MG63 (cell line): ENCODE measurements around the gene BRD9. TPM values are rescaled to one million over a fixed set of nuclear protein-coding genes. Genes with fewer than 3 reads are reported as not detected.
"Not testable (repeated sequence)": the region's sequence is repeated elsewhere in the genome, so short reads cannot be mapped to it uniquely, and the experiment has no call there.

Experiments
- DNase-seq: peaks from one replicate; pipeline ENCODE4 v3.0.0-alpha.2; 2020
- H3K27me3 ChIP-seq: fragments of 250-450 bp; sonication (Bioruptor Pico); 2 replicates; pipeline ENCODE4 v1.5.1; 2020; ENCODE audit warnings: mild to moderate bottlenecking, moderate library complexity
- H3K36me3 ChIP-seq: fragments of 250-450 bp; sonication (Bioruptor Pico); 2 replicates; pipeline ENCODE4 v1.5.1; 2020; ENCODE audit warnings: mild to moderate bottlenecking, moderate library complexity
- H3K4me3 ChIP-seq: fragments of 250-450 bp; sonication (Bioruptor Pico); 2 replicates; pipeline ENCODE4 v1.5.1; 2020; ENCODE audit warnings: mild to moderate bottlenecking, moderate library complexity
- H3K9me3 ChIP-seq: fragments of 250-450 bp; sonication (Bioruptor Pico); 2 replicates; pipeline ENCODE4 v1.5.1; 2020; ENCODE audit warnings: mild to moderate bottlenecking, moderate library complexity
- total RNA-seq: library from RNA; depleted of rRNA; stranded (reverse); fragments of >200 nt; shearing (Covaris generic); gene quantifications from 2 replicates; pipeline ENCODE4 v1.2.3, GENCODE V29; 2014; ENCODE audit warnings: low replicate concordance

The BRD9 gene
- total RNA-seq, 1 experiment from 2014 or later: 27.5 TPM

- Histone ChIP-seq H3K27me3 (no peaks in the 10 kb centered on the region), H3K9me3 (no peaks in the 10 kb centered on the region), H3K36me3 (0 out of 2 replicates have a peak, but pooled peaks cover 3% of the 10 kb centered on the region), H3K4me3 (no peak overlapping the region)
- DNase-seq: no peak
These were observed 34.8 kb upstream of the BRD9 start for GRCh38 chr5:927172-928015.

GRCh38 chr5:926417-927171, 34.0 kb upstream of the BRD9 start:
- H3K36me3 ChIP-seq: 0 out of 2 replicates have a peak, but pooled peaks cover 3% of the 10 kb centered on the region
- H3K4me3 ChIP-seq: no peak overlapping the region
- DNase-seq: no peak
- no peaks in the 10 kb centered on the region for H3K27me3 ChIP-seq
- H3K9me3 ChIP-seq: no peaks in the 10 kb centered on the region

- Histone ChIP-seq H3K36me3 (peaks cover 14% of the 10 kb centered on the region), H3K9me3 (no peaks in the 10 kb centered on the region), H3K27me3 (no peaks in the 10 kb centered on the region), H3K4me3 (no peak overlapping the region)
- peak; percentile 82 for DNase-seq
These were observed 30.8 kb upstream of the BRD9 start for GRCh38 chr5:923281-923873.

- DNase-seq: no peak
- no peak overlapping the region for H3K4me3 ChIP-seq
These were observed 30.1 kb upstream of the BRD9 start for GRCh38 chr5:922436-923280.

GRCh38 chr5:921456-922435, 29.1 kb upstream of the BRD9 start:
- no peaks in the 10 kb centered on the region for H3K27me3 ChIP-seq
- DNase-seq: no peak
- peaks cover 27% of the 10 kb centered on the region for H3K36me3 ChIP-seq
- no peaks in the 10 kb centered on the region for H3K9me3 ChIP-seq
- no peak overlapping the region for H3K4me3 ChIP-seq

More at GRCh38 chr5:922436-923280, 30.1 kb upstream of the BRD9 start:
- Histone ChIP-seq H3K27me3 (no peaks in the 10 kb centered on the region), H3K36me3 (peaks cover 18% of the 10 kb centered on the region), H3K9me3 (no peaks in the 10 kb centered on the region)

- Histone ChIP-seq H3K4me3 (no peak overlapping the region), H3K27me3 (no peaks in the 10 kb centered on the region), H3K9me3 (no peaks in the 10 kb centered on the region), H3K36me3 (peaks cover 40% of the 10 kb centered on the region)
- no peak for DNase-seq
These were observed 27.7 kb upstream of the BRD9 start for GRCh38 chr5:920321-920720.

- Histone ChIP-seq H3K27me3 (no peaks in the 10 kb centered on the region), H3K36me3 (peaks cover 43% of the 10 kb centered on the region), H3K4me3 (no peak overlapping the region), H3K9me3 (no peaks in the 10 kb centered on the region)
- no peak for DNase-seq
These were observed 26.9 kb upstream of the BRD9 start for GRCh38 chr5:919356-920000.

GRCh38 chr5:918717-919116, 26.1 kb upstream of the BRD9 start:
- H3K9me3 ChIP-seq, DNase-seq, H3K27me3 ChIP-seq, H3K4me3 ChIP-seq: not testable (repeated sequence)
- H3K36me3 ChIP-seq: peaks cover 50% of the 10 kb centered on the region

- H3K9me3 ChIP-seq: no peaks in the 10 kb centered on the region
- H3K36me3 ChIP-seq: peaks cover 64% of the 10 kb centered on the region
- DNase-seq: no peak
- H3K27me3 ChIP-seq: no peaks in the 10 kb centered on the region
- no peak overlapping the region for H3K4me3 ChIP-seq
These were observed 24.1 kb upstream of the BRD9 start for GRCh38 chr5:916441-917293.

- no peak for DNase-seq
- Histone ChIP-seq H3K36me3 (peaks cover 64% of the 10 kb centered on the region), H3K9me3 (no peaks in the 10 kb centered on the region)
These were observed 23.3 kb upstream of the BRD9 start for GRCh38 chr5:915946-916345.

GRCh38 chr5:915346-915745, 22.7 kb upstream of the BRD9 start:
- not testable (repeated sequence) for H3K4me3 ChIP-seq, DNase-seq, H3K9me3 ChIP-seq, H3K27me3 ChIP-seq
- H3K36me3 ChIP-seq: peaks cover 64% of the 10 kb centered on the region

More at GRCh38 chr5:915946-916345, 23.3 kb upstream of the BRD9 start:
- Histone ChIP-seq H3K4me3 (no peak overlapping the region), H3K27me3 (no peaks in the 10 kb centered on the region)

GRCh38 chr5:914612-915011, 22.0 kb upstream of the BRD9 start:
- DNase-seq: no peak
- no peak overlapping the region for H3K4me3 ChIP-seq
- H3K9me3 ChIP-seq: no peaks in the 10 kb centered on the region
- H3K27me3 ChIP-seq: no peaks in the 10 kb centered on the region
- H3K36me3 ChIP-seq: peaks cover 69% of the 10 kb centered on the region

- H3K36me3 ChIP-seq: peaks cover 69% of the 10 kb centered on the region
- DNase-seq: no peak
- no peaks in the 10 kb centered on the region for H3K27me3 ChIP-seq
- H3K9me3 ChIP-seq: no peaks in the 10 kb centered on the region
- H3K4me3 ChIP-seq: no peak overlapping the region
These were observed 21.6 kb upstream of the BRD9 start for GRCh38 chr5:914174-914573.
